Activated T-cell treated with anti-CD3 and anti-CD28 coated beads for 4 hours (primary cell): ENCODE measurements around the gene BBLN.
A peak's percentile ranks its signal among the peaks of the same experiment; 100 is the strongest.

Experiments used
- DNase-seq: peaks from one replicate; pipeline ENCODE4 v3.0.0-alpha.2; 2020

BBLN gene

GRCh38 chr9:128145951-128146351 lies 14.1 kb upstream of the BBLN start:
- DNase-seq, result no peak

- DNase-seq, result no peak
Observed at GRCh38 chr9:128146591-128147120, 13.4 kb upstream of the BBLN start.

GRCh38 chr9:128148509-128149000 lies 11.5 kb upstream of the BBLN start:
- DNase-seq, result no peak

- no peak for DNase-seq
Observed at GRCh38 chr9:128149001-128149701, 10.9 kb upstream of the BBLN start, which contains the start of gene LCN2. LCN2 (plus strand) TSS chr9:128149453; CDS start chr9:128149526, 73 bp downstream.

- no peak for DNase-seq
Observed at GRCh38 chr9:128149951-128150593, 10.0 kb upstream of the BBLN start.

- no peak for DNase-seq
Observed at GRCh38 chr9:128150594-128151308, 9.3 kb upstream of the BBLN start.

- no peak for DNase-seq
Observed at GRCh38 chr9:128151309-128152132, 8.5 kb upstream of the BBLN start.

- DNase-seq, result no peak
Observed at GRCh38 chr9:128152133-128153059, 7.7 kb upstream of the BBLN start.

GRCh38 chr9:128153060-128153946 lies 6.8 kb upstream of the BBLN start:
- DNase-seq, result no peak

- no peak for DNase-seq
Observed at GRCh38 chr9:128153947-128154695, 5.9 kb upstream of the BBLN start.

GRCh38 chr9:128155736-128156500 lies 4.1 kb upstream of the BBLN start:
- no peak for DNase-seq

- no peak for DNase-seq
Observed at GRCh38 chr9:128159522-128159783, 612 bp upstream of the BBLN start.

GRCh38 chr9:128160603-128160987 lies 530 bp downstream of the BBLN start:
- peak; percentile 52 for DNase-seq

GRCh38 chr9:128161215-128161902 lies 1.3 kb downstream of the BBLN start:
- DNase-seq, result no peak

- DNase-seq, result no peak
Observed at GRCh38 chr9:128162215-128163026, 2.4 kb downstream of the BBLN start.

- no peak for DNase-seq
Observed at GRCh38 chr9:128163027-128163515, 3.0 kb downstream of the BBLN start.
